ENCODE results near the gene HKDC1. TPM values are rescaled to one million over a fixed set of nuclear protein-coding genes. Genes with fewer than 3 reads are reported as not detected.

HKDC1 gene
- total and polyA plus RNA-seq, 4 donors, result 1.5 to 11.1 (median 4.6) TPM

GRCh38 chr10:69242852-69243212 is 22.7 kb downstream of the HKDC1 start:
- Histone ChIP-seq H3K9ac (ENCODE audit: insufficient read depth in 1 of 2, low read length in 2 of 2) (no peak overlapping the region), H3K9me3 (ENCODE audit: control insufficient read depth in 4 of 4, insufficient read depth in 3 of 4, low read length in 3 of 4) (no peaks in the 10 kb centered on the region), H3K27me3 (ENCODE audit: control insufficient read depth in 3 of 3, insufficient read depth in 3 of 3, low read length in 2 of 3) (no peaks in the 10 kb centered on the region), H3K27ac (ENCODE audit: low read depth in 1 of 2, low read length in 1 of 2) (no peak overlapping the region), H3K36me3 (ENCODE audit: control insufficient read depth in 4 of 4, insufficient read depth in 4 of 4, low read length in 4 of 4) (peaks cover 0 to 3% (median 0%) of the 10 kb centered on the region in 4 donors), H3K4me1 (ENCODE audit: control insufficient read depth in 5 of 5, insufficient read depth in 5 of 5, low read length in 5 of 5) (peaks cover 0 to 10% (median 0%) of the 10 kb centered on the region in 5 donors), H3K4me3 (no peak overlapping the region)
- DNase-seq (peak in 2 of 3 donors; percentile 18 to 38), ATAC-seq (ENCODE audit: insufficient read depth, low FRiP score) (no peak)
- no peak for TF ChIP-seq CTCF (IDR thresholded peaks at IDR 0.05; ENCODE audit: control extremely low read depth, extremely low read depth)
- 84 to 88% methylated on average over 5 of the region's 5 CpGs for WGBS, 2 donors

GRCh38 chr10:69243817-69244216 is 23.7 kb downstream of the HKDC1 start:
- H3K4me3 ChIP-seq, result no peak overlapping the region
- no peaks in the 10 kb centered on the region for H3K27me3 ChIP-seq (ENCODE audit: control insufficient read depth in 3 of 3, insufficient read depth in 3 of 3, low read length in 2 of 3)
- WGBS, 2 donors, result 93 to 96% methylated on average over 10 of the region's 10 CpGs
- no peak for DNase-seq
- H3K36me3 ChIP-seq (ENCODE audit: control insufficient read depth in 4 of 4, insufficient read depth in 4 of 4, low read length in 4 of 4), result peaks cover 0 to 3% (median 0%) of the 10 kb centered on the region in 4 donors
- no peak overlapping the region for H3K9ac ChIP-seq (ENCODE audit: insufficient read depth in 1 of 2, low read length in 2 of 2)
- no peak for TF ChIP-seq CTCF (IDR thresholded peaks at IDR 0.05; ENCODE audit: control extremely low read depth, extremely low read depth)
- ATAC-seq (ENCODE audit: insufficient read depth, low FRiP score), result no peak
- H3K27ac ChIP-seq (ENCODE audit: low read depth in 1 of 2, low read length in 1 of 2), result no peak overlapping the region
- no peaks in the 10 kb centered on the region for H3K9me3 ChIP-seq (ENCODE audit: control insufficient read depth in 4 of 4, insufficient read depth in 3 of 4, low read length in 3 of 4)
- H3K4me1 ChIP-seq (ENCODE audit: control insufficient read depth in 5 of 5, insufficient read depth in 5 of 5, low read length in 5 of 5), result peaks cover 0 to 10% (median 0%) of the 10 kb centered on the region in 5 donors

GRCh38 chr10:69246036-69246435 is 25.9 kb downstream of the HKDC1 start:
- no peaks in the 10 kb centered on the region for H3K9me3 ChIP-seq (ENCODE audit: control insufficient read depth in 4 of 4, insufficient read depth in 3 of 4, low read length in 3 of 4)
- 91 to 93% methylated on average over 5 of the region's 5 CpGs for WGBS, 2 donors

More at GRCh38 chr10:69246036-69246435, 25.9 kb downstream of the HKDC1 start:
- Histone ChIP-seq H3K4me3 (no peak overlapping the region), H3K9ac (ENCODE audit: insufficient read depth in 1 of 2, low read length in 2 of 2) (no peak overlapping the region), H3K27ac (ENCODE audit: low read depth in 1 of 2, low read length in 1 of 2) (no peak overlapping the region), H3K4me1 (ENCODE audit: control insufficient read depth in 5 of 5, insufficient read depth in 5 of 5, low read length in 5 of 5) (peaks cover 0 to 10% (median 0%) of the 10 kb centered on the region in 5 donors), H3K27me3 (ENCODE audit: control insufficient read depth in 3 of 3, insufficient read depth in 3 of 3, low read length in 2 of 3) (no peaks in the 10 kb centered on the region), H3K36me3 (ENCODE audit: control insufficient read depth in 4 of 4, insufficient read depth in 4 of 4, low read length in 4 of 4) (peaks cover 0 to 3% (median 0%) of the 10 kb centered on the region in 4 donors)
- DNase-seq (no peak), ATAC-seq (ENCODE audit: insufficient read depth, low FRiP score) (no peak)
- no peak for TF ChIP-seq CTCF (IDR thresholded peaks at IDR 0.05; ENCODE audit: control extremely low read depth, extremely low read depth)
